Testis (tissue), 3 donors: Measurements from ENCODE around the gene VPS72. TPM values are rescaled to one million over a fixed set of nuclear protein-coding genes. Genes with fewer than 3 reads are reported as not detected.

Experiments used
- DNase-seq: peaks from one replicate; pipeline ENCODE4 v3.0.0-alpha.2; 2019
- H3K27ac ChIP-seq, 2 donors: fragments of 200-600 bp; sonication (generic); one replicate each; pipeline ENCODE4 v1.5.1; 2019
- H3K27me3 ChIP-seq: fragments of 200-600 bp; sonication (generic); one replicate; pipeline ENCODE4 v1.5.1; 2019
- H3K36me3 ChIP-seq: fragments of 200-600 bp; sonication (generic); one replicate; pipeline ENCODE4 v1.5.1; 2017; ENCODE audit warnings: low read depth; ENCODE audit errors: missing control alignments
- H3K4me1 ChIP-seq: fragments of 200-600 bp; sonication (generic); one replicate; pipeline ENCODE4 v1.5.1; 2019
- H3K4me3 ChIP-seq, 2 donors: fragments of 200-600 bp; sonication (generic); one replicate each; pipeline ENCODE4 v1.5.1; 2017 to 2019
- H3K9me3 ChIP-seq: fragments of 200-600 bp; sonication (generic); one replicate; pipeline ENCODE4 v1.5.1; 2017
- POLR2A ChIP-seq: fragments of 450-650 bp; IDR thresholded peaks from one replicate; pipeline ENCODE4 v1.6.1; 2017; ENCODE audit warnings: antibody characterized with exemption, mild to moderate bottlenecking, moderate library complexity
- WGBS, 2 donors: methylation state at CpG; one replicate each; pipeline ENCODE4 v1.1.5; 2018; 5-methylcytosine and 5-hydroxymethylcytosine counted together
- intact Hi-C: fragments of 100-400 bp; cut with DNase I; formaldehyde crosslinking; loops from one replicate; pipeline ENCODE4 v1.15.1; 2023; ENCODE audit warnings: low total_unique reads
- polyA plus RNA-seq: library from polyadenylated mRNA; stranded (reverse); fragments of 350-450 nt; fragmentation: Illumina TruSeq; extraction: RNeasy Lipid Tissue Mini Kit (QIAGEN cat#74804); gene quantifications from one replicate; pipeline ENCODE4 v1.2.3, GENCODE V29; 2014; ENCODE audit warnings: low read depth, low replicate concordance; ENCODE audit not compliant: insufficient read depth
- total RNA-seq, 2 donors: library from RNA; depleted of rRNA; stranded (reverse); fragments of >200 nt; gene quantifications; one replicate each; pipeline ENCODE4 v1.2.3, GENCODE V29; 2016
- TF ChIP-seq, protein P1 (sequence below), 3 experiments: fragments of 450-650 bp in 2 of 3; fragments of 200-600 bp in 1 of 3; sonication (generic) in 1 of 3; IDR thresholded peaks; one replicate each; pipeline ENCODE4 v1.5.1; 2016 to 2019; ENCODE audit warnings: antibody characterized with exemption in 3 of 3, mild to moderate bottlenecking in 2 of 3, moderate library complexity in 1 of 3

Gene VPS72
- total and polyA plus RNA-seq, 3 donors from 2014 or later, result 31.9 to 57.9 (median 42.7) TPM

- no peak for DNase-seq
- no peak overlapping the region for H3K4me3 ChIP-seq
- intact Hi-C loops, result no loop called here
- no peaks in the 10 kb centered on the region for H3K36me3 ChIP-seq
- H3K27me3 ChIP-seq, result no peaks in the 10 kb centered on the region
- no peak for TF ChIP-seq POLR2A
- TF ChIP-seq, protein P1, sequence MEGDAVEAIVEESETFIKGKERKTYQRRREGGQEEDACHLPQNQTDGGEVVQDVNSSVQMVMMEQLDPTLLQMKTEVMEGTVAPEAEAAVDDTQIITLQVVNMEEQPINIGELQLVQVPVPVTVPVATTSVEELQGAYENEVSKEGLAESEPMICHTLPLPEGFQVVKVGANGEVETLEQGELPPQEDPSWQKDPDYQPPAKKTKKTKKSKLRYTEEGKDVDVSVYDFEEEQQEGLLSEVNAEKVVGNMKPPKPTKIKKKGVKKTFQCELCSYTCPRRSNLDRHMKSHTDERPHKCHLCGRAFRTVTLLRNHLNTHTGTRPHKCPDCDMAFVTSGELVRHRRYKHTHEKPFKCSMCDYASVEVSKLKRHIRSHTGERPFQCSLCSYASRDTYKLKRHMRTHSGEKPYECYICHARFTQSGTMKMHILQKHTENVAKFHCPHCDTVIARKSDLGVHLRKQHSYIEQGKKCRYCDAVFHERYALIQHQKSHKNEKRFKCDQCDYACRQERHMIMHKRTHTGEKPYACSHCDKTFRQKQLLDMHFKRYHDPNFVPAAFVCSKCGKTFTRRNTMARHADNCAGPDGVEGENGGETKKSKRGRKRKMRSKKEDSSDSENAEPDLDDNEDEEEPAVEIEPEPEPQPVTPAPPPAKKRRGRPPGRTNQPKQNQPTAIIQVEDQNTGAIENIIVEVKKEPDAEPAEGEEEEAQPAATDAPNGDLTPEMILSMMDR (IDR thresholded peaks at IDR 0.05), result no peak
- no peak overlapping the region for H3K27ac ChIP-seq
- peaks cover 11% of the 10 kb centered on the region for H3K4me1 ChIP-seq
- 91 to 94% methylated on average over 10 of the region's 10 CpGs for WGBS, 2 donors
- no peaks in the 10 kb centered on the region for H3K9me3 ChIP-seq
Measured at GRCh38 chr1:151184211-151184610, 5.8 kb downstream of the VPS72 start.

DNA sequence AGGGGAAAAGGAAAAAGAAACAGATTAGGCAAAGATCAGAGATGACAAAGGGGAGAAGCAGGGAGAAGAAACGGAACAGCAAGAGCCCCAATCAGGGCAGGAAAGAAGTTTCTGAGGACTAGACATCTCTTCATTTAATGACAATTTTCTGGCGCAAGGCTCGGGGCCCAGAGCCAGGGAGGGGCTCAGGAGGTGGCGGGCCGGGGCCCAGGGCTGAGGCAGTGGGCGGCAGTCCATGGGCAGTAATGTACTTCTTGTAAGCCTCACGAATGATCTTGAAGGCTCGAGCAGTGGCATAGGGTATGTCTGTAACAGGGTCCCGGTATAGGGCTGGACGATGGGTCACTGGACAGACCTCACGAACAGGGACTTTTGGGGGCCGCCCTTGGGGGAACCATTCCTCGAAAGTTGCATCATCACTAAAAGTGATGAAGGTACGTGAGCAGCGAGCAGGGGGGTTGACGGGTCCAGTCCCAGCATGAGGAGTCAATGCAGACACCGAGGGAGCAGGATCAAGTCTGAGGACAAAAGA lies 13.4 kb downstream of the VPS72 start:
- DNase-seq, result no peak
- 92 to 93% methylated on average over 17 of the region's 17 CpGs for WGBS, 2 donors
- Histone ChIP-seq H3K27me3 (no peaks in the 10 kb centered on the region), H3K4me3 (no peak overlapping the region), H3K27ac (no peak overlapping the region), H3K36me3 (peaks cover 4% of the 10 kb centered on the region), H3K4me1 (no peaks in the 10 kb centered on the region), H3K9me3 (no peaks in the 10 kb centered on the region)
- intact Hi-C loops, result no loop called here
- TF ChIP-seq POLR2A, result no peak
- TF ChIP-seq, protein P1 (IDR thresholded peaks at IDR 0.05), result no peak

DNA sequence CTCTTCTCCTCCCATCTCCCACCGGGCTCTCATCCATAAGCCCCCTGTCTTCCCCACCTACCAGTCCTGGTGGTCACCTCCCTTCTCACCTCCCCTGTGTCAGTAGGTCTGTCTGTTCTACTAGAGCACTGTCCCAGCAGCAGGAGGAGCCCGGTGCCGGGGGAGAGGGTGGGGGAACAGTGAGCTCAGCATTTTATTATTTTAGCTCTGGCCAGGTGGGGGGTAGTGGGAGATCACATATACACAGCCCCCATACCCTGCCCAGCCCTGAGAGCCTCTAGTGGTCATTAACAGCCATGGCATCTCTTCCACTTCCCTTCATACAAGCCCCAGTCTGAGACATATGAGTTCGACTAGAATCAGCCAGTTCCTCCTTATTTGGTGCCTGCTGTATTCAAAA lies 14.1 kb downstream of the VPS72 start, which contains the start of gene TMOD4:
TSS of gene TMOD4 (minus strand) at position 119 of the 400 bp plus-strand sequence. CDS start 1,106 bp downstream, outside the sequence.
- Histone ChIP-seq H3K27me3 (no peaks in the 10 kb centered on the region), H3K4me3 (no peak within 1 kb of the TSS), H3K9me3 (no peaks in the 10 kb centered on the region), H3K27ac (no peak within 1 kb of the TSS), H3K4me1 (no peaks in the 10 kb centered on the region), H3K36me3 (peaks cover 4% of the 10 kb centered on the region)
- DNase-seq, result no peak
- intact Hi-C loops, result no loop called here
- TF ChIP-seq POLR2A, result no peak
- TF ChIP-seq, protein P1 (IDR thresholded peaks at IDR 0.05), result peak in 2 of 3 experiments; percentile 13 to 45
- WGBS, 2 donors, result 61 to 74% methylated on average over 4 of the region's 4 CpGs

DNA sequence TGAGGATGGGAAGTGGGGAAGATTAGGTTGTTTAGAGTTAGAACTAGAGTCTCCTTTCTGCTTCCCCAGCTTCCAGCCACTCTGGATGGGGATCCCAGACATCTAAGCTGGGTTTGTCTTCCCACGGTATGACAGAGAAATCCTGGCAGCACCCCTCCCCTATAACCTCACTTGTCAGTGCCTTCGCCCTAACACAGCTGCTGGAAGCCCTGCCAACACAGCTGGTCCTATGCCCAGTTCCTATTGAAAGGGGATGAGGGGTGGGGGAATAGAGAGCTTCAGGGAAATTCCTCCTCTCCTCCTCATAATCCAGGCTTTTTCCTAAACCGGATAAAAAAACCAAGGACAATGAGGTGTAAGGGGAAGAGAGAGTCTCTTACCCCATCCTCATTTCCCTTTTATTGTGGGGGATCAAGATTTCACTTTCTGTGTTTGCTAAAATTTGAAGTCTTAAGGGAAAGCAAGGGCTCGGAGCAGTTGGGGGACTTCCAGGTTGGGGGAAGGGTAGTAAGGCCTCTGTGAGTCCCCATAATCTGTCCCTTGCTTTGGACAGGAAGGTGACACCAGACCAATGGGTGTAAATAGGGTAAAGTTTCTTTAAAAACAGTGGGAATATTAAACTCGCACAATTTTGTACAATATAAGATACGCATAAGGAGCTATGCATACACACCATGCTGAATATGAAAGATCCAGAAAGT lies 14.8 kb downstream of the VPS72 start:
- DNase-seq, result no peak
- intact Hi-C loops, result no loop called here
- no peak overlapping the region for H3K27ac ChIP-seq
- no peak overlapping the region for H3K4me3 ChIP-seq
- no peaks in the 10 kb centered on the region for H3K9me3 ChIP-seq
- peaks cover 4% of the 10 kb centered on the region for H3K36me3 ChIP-seq
- 64 to 77% methylated on average over 6 of the region's 6 CpGs for WGBS, 2 donors
- TF ChIP-seq POLR2A, result no peak
- TF ChIP-seq, protein P1 (IDR thresholded peaks at IDR 0.05), result no peak
- no peaks in the 10 kb centered on the region for H3K27me3 ChIP-seq
- no peaks in the 10 kb centered on the region for H3K4me1 ChIP-seq
